GM18526 (cell line): ENCODE data around the gene PARK7.

Experiments
- POLR2A ChIP-seq: IDR thresholded peaks from 3 replicates; pipeline ENCODE4 v1.6.1; 2011; ENCODE audit not compliant: insufficient read length; ENCODE audit errors: extremely low read depth

PARK7 gene

DNA sequence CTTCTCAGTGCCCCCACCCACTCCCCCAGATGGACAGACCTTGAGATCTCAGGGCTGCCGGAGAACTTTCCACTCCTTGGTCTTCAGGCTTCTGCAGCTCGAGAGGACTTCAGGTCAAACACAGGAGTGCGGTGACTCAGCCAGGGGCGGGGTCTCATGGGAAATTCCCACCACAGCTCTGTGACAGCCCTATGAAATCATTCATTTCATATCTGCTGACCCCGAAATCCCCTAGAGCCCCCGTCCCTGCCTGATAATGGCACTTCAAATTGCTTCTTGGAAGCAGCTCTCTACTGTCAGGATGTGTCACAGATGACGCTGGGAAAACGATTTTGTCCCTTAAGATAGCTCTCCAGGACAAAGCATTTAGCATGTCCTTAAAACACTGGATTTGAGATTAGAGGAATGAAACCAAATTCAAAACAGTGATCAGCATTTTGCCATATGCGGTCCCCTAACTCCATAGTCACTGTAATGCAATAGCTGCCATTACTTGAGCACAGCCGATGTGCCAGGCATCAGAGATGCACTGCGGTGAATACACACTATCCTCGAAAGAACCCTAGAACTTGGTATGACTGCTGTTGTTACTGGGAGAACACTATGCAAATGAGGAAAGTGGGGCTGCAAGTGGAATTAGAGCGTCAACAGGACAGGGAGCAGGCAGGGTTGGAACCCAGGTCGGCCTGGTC is 20.6 kb upstream of the PARK7 start, which contains the start of gene TNFRSF9:
Gene TNFRSF9 (minus strand): TSS at position 95 of the 692 bp plus-strand sequence. CDS start 845 bp downstream, outside the sequence.
- no peak for TF ChIP-seq POLR2A

DNA sequence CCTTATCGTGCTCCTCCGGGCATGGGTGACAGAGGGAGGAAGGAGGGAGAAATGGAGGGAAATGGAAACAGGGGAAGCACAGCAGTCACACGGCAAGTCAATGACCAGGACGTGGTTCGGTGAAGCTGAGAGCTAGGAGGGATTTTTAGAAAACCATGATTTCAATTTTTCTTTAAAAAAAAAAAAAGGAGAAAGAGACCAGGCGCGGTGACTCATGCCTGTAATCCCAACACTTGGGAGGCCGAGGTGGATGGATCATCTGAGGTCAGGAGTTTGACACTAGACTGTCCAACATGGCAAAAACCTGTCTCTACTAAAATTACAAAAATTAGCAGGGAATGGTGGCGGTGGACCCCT is 20.1 kb upstream of the PARK7 start:
- no peak for TF ChIP-seq POLR2A

DNA sequence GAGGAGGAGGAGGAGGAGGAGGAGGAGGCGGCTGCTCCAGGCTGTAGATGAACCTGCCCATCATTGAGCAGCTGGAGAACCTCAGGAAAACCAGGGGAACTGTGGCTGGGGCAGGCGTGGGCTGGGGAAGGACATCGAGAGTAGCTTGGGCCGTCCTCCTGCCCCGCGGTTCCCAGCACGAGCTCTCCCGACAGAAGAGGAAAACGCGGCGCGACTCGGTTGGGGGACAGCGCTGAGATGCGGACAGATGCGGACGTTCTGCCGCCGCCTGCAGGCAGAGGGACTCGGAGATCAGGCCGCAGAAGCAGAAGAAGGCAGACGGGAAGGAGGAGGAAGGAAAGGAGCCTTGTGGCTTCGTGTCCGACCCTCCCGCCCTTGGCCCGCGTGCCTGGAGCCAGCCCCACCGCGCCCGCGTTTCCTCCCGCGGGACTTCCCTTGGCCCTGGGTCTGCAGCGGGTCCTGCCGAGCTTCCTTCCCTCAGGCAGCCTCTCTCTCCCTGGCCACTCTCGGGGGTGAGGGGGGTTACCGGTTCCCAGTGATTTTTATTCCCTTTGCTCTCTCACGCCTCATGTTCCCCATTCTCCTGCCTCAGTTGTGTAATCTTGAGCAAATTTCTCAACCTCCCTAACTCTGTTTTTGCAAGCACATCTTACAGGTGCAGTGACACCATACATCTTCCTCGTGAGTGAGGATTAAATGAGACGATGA is 19.1 kb upstream of the PARK7 start:
- TF ChIP-seq POLR2A: no peak

DNA sequence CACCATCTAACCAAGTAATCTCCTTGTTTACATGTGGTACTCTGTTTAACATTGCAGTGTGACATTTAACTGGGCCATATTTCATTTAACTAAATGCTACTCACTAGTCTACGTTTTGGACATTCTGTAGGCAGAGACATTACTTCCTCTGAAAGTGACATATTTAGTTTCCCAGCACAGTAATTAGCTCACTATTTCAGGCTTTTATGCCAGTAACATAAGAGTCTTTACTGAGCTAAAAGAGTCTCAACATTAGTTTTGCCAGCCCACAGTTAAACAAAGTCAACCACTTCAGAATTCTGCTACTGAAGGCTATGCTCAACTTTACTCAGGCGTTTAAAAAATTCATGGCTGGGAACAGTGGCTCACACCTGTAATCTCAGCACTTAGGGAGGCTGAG is 18.3 kb upstream of the PARK7 start:
- TF ChIP-seq POLR2A: no peak

- TF ChIP-seq POLR2A: no peak
Observed at GRCh38 chr1:7948960-7949359, 12.6 kb upstream of the PARK7 start.

DNA sequence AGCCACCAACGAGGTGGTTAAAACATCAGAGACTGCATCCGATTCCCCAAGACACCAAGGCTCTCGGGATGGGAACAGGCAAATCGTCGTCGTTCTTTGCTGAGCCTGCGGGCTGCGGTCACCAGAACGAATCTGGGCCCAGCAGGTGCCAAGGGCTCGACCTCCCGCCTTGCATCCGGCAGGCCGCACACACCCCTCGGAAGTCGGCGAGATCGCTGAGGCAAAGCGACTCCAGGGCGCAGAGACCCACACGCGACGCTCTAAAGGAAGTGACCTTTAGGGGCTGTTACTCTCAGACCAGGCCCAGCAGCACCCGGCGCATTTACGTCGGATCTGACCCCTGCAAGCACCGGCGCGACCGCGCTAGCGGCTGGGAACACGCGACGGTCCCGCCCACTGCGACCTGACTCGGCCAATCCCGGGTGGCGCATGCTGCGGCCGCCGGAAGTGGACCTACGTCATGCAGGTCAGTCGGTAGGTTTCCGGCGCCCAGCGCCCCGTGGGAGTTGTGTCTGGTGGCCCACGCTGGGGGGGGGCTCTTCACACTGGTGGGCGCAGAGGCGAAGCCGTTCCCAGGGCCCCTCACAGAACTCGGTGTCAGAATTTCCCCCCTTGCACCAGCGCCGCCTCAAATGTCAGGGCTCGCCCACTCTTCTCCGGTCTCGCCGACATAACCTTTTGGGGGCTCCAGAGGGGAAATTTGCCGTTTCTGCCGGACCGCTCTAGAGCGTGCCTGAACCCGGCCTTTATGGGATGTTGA is 7.5 kb upstream of the PARK7 start:
- peak; percentile 68 for TF ChIP-seq POLR2A

DNA sequence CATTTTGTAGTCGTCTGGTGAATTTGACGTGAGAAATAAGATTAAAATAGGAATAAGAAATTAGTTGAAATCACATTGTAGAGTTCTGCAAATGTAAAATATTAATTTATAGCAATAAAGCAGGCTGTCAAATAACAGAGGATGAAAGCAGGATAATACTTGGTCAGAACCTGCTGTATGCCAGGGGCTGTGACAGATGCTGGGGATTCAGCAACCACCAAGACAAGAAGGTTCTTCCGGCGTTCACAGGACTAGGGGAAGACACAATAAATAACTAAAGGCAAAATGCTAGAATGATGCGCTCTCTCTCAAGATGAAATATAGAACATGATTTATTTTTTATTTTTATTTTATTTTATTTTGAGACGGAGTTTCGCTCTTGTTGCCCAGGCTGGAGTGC is 6.8 kb upstream of the PARK7 start:
- no peak for TF ChIP-seq POLR2A

- no peak for TF ChIP-seq POLR2A
Observed at GRCh38 chr1:7956218-7957032, 5.1 kb upstream of the PARK7 start.

GRCh38 chr1:7960165-7960564 is 1.3 kb upstream of the PARK7 start:
- no peak for TF ChIP-seq POLR2A

- TF ChIP-seq POLR2A: no peak
Observed at GRCh38 chr1:7960867-7961215, 670 bp upstream of the PARK7 start.

DNA sequence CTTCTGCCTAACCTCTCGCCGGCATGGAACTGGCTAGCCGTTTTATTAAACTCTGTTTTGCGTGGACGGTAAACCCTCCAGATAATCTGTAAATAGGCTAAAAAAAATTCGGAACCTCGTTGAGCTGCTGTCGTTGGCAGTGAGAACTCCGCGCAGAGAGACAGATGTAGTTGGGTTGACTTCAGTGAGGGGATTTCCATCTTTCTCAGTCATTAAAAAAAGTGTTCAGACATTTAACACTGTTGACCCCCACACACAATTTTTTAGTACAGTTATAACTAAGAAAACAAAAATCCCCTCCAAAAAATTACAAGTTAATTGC is 464 bp downstream of the PARK7 start:
- no peak for TF ChIP-seq POLR2A

- TF ChIP-seq POLR2A: no peak
Observed at GRCh38 chr1:7962636-7963377, 1.3 kb downstream of the PARK7 start.

- no peak for TF ChIP-seq POLR2A
Observed at GRCh38 chr1:7964476-7964875, 3.0 kb downstream of the PARK7 start.

GRCh38 chr1:7967196-7967595 is 5.7 kb downstream of the PARK7 start:
- no peak for TF ChIP-seq POLR2A

- TF ChIP-seq POLR2A: no peak
Observed at GRCh38 chr1:7967651-7968050, 6.1 kb downstream of the PARK7 start.
